Bronchial smooth muscle cell (primary cell): Measurements from ENCODE around the gene MRPL12. TPM values are rescaled to one million over a fixed set of nuclear protein-coding genes. Genes with fewer than 3 reads are reported as not detected.

Experiments used
- total RNA-seq: library from RNA; depleted of rRNA; stranded (reverse); fragments of >200 nt; gene quantifications from 2 replicates; pipeline ENCODE4 v1.2.1, GENCODE V29; 2014

The MRPL12 gene
- 3.5 and 7.6 TPM in 2 replicates for total RNA-seq

GRCh38 chr17:81702934-81703746, at the start of gene MRPL12:
Gene MRPL12 (plus strand): TSS chr17:81703367. CDS start chr17:81703502, 135 bp downstream.

GRCh38 chr17:81656118-81656743, 46.9 kb upstream of the MRPL12 start, which contains the start of gene PDE6G:
Gene PDE6G (minus strand): TSS chr17:81656542. CDS start chr17:81653305, 3,237 bp downstream.

GRCh38 chr17:81666342-81667191, 36.6 kb upstream of the MRPL12 start, which contains the start of the genes CCDC137 and OXLD1:
Gene CCDC137 (plus strand): TSS chr17:81666737. CDS start chr17:81666767, 30 bp downstream.
Gene OXLD1 (minus strand): TSS chr17:81666605. CDS start chr17:81666577, 28 bp downstream.

GRCh38 chr17:81683584-81684441, 19.4 kb upstream of the MRPL12 start, which contains the start of the genes ARL16 and HGS:
Gene ARL16 (minus strand): TSS chr17:81683797. CDS start chr17:81683753, 44 bp downstream.
Gene HGS (plus strand): TSS chr17:81684011. CDS start chr17:81684067, 56 bp downstream.

GRCh38 chr17:81711814-81712467, 8.8 kb downstream of the MRPL12 start, which contains the start of gene SLC25A10:
Gene SLC25A10 (plus strand): TSS chr17:81712284. CDS start chr17:81712427, 143 bp downstream.

Other genes starting within 250 kb of the MRPL12 start
- gene ACTG1, start 190.6 kb upstream of the MRPL12 start, total RNA-seq = 4,208 and 4,624 TPM in 2 replicates
- gene FSCN2, start 175.0 kb upstream of the MRPL12 start, total RNA-seq = 1.7 and 2.8 TPM in 2 replicates
- 10.1 and 12.9 TPM in 2 replicates for gene FAAP100, start 151.0 kb upstream of the MRPL12 start, total RNA-seq
- 40.7 and 58.6 TPM in 2 replicates for gene NPLOC4, start 66.3 kb upstream of the MRPL12 start, total RNA-seq
- gene TSPAN10, start 66.2 kb upstream of the MRPL12 start, total RNA-seq = 0.86 and 3.3 TPM in 2 replicates
- gene PDE6G, start 46.8 kb upstream of the MRPL12 start, total RNA-seq = not detected in 2 replicates
- 37.0 and 39.0 TPM in 2 replicates for gene OXLD1, start 36.8 kb upstream of the MRPL12 start, total RNA-seq
- gene CCDC137, start 36.6 kb upstream of the MRPL12 start, total RNA-seq = 6.5 and 7.5 TPM in 2 replicates
- gene ARL16, start 19.6 kb upstream of the MRPL12 start, total RNA-seq = 21.5 and 34.0 TPM in 2 replicates
- 57.4 and 64.3 TPM in 2 replicates for gene HGS, start 19.4 kb upstream of the MRPL12 start, total RNA-seq
- gene SLC25A10, start 8.9 kb downstream of the MRPL12 start, total RNA-seq = 2.7 and 5.4 TPM in 2 replicates
- not detected in 2 replicates for gene GCGR, start 100.8 kb downstream of the MRPL12 start, total RNA-seq
- gene MCRIP1, start 129.9 kb downstream of the MRPL12 start, total RNA-seq = 96.1 and 97.3 TPM in 2 replicates
- gene PPP1R27, start 131.7 kb downstream of the MRPL12 start, total RNA-seq = not detected in 2 replicates
- 766 and 822 TPM in 2 replicates for gene P4HB, start 157.2 kb downstream of the MRPL12 start, total RNA-seq
- 44.2 and 81.2 TPM in 2 replicates for gene ARHGDIA, start 168.0 kb downstream of the MRPL12 start, total RNA-seq
- gene ALYREF, start 188.2 kb downstream of the MRPL12 start, total RNA-seq = 89.5 and 91.1 TPM in 2 replicates
- gene ANAPC11, start 188.4 kb downstream of the MRPL12 start, total RNA-seq = 255 and 291 TPM in 2 replicates
- 0.26 and 0.63 TPM in 2 replicates for gene NPB, start 198.9 kb downstream of the MRPL12 start, total RNA-seq
- gene PCYT2, start 208.0 kb downstream of the MRPL12 start, total RNA-seq = 41.1 and 46.2 TPM in 2 replicates
- 18.8 and 21.9 TPM in 2 replicates for gene SIRT7, start 214.8 kb downstream of the MRPL12 start, total RNA-seq
- gene MAFG, start 224.4 kb downstream of the MRPL12 start, total RNA-seq = 12.1 and 17.5 TPM in 2 replicates
- 46.8 and 79.8 TPM in 2 replicates for gene PYCR1, start 233.9 kb downstream of the MRPL12 start, total RNA-seq
- not detected in 2 replicates for gene MYADML2, start 243.9 kb downstream of the MRPL12 start, total RNA-seq